Subcutaneous abdominal adipose tissue (tissue), 5 donors: ENCODE data around the gene MSL3B.
A peak's percentile ranks its signal among the peaks of the same experiment; 100 is the strongest.

Source experiments
- H3K27ac ChIP-seq: one replicate; pipeline ENCODE4 v1.7.0; 2013; ENCODE audit warnings: low read depth, mild to moderate bottlenecking, inconsistent platforms, low read length, moderate library complexity
- H3K27me3 ChIP-seq, 5 donors: one replicate each; pipeline ENCODE4 v1.7.0; 2013; ENCODE audit warnings: low read length in 5 of 5, inconsistent platforms in 1 of 5; ENCODE audit not compliant: control insufficient read depth in 5 of 5, insufficient read depth in 4 of 5
- H3K36me3 ChIP-seq, 5 donors: one replicate each; pipeline ENCODE4 v1.7.0; 2013; ENCODE audit warnings: low read length in 5 of 5; ENCODE audit not compliant: control insufficient read depth in 5 of 5, insufficient read depth in 5 of 5
- H3K4me1 ChIP-seq, 5 donors: one replicate each; pipeline ENCODE4 v1.7.0; 2013; ENCODE audit warnings: low read length in 5 of 5, mild to moderate bottlenecking in 3 of 5, moderate library complexity in 1 of 5; ENCODE audit not compliant: control insufficient read depth in 5 of 5, insufficient read depth in 5 of 5
- H3K4me3 ChIP-seq, 5 donors: one replicate each; pipeline ENCODE4 v1.7.0; 2013; ENCODE audit warnings: low read length in 5 of 5, low read depth in 1 of 5
- H3K9ac ChIP-seq, 5 donors: one replicate each; pipeline ENCODE4 v1.7.0; 2013; ENCODE audit warnings: low read length in 5 of 5, mild to moderate bottlenecking in 4 of 5, moderate library complexity in 3 of 5
- H3K9me3 ChIP-seq, 5 donors: one replicate each; pipeline ENCODE4 v1.7.0; 2013; ENCODE audit warnings: low read length in 5 of 5; ENCODE audit not compliant: control insufficient read depth in 5 of 5
- donor health status: healthy.
- donor health status: healthy.
- donor health status: healthy.
- donor health status: healthy.
- donor health status: healthy.

Gene MSL3B

DNA sequence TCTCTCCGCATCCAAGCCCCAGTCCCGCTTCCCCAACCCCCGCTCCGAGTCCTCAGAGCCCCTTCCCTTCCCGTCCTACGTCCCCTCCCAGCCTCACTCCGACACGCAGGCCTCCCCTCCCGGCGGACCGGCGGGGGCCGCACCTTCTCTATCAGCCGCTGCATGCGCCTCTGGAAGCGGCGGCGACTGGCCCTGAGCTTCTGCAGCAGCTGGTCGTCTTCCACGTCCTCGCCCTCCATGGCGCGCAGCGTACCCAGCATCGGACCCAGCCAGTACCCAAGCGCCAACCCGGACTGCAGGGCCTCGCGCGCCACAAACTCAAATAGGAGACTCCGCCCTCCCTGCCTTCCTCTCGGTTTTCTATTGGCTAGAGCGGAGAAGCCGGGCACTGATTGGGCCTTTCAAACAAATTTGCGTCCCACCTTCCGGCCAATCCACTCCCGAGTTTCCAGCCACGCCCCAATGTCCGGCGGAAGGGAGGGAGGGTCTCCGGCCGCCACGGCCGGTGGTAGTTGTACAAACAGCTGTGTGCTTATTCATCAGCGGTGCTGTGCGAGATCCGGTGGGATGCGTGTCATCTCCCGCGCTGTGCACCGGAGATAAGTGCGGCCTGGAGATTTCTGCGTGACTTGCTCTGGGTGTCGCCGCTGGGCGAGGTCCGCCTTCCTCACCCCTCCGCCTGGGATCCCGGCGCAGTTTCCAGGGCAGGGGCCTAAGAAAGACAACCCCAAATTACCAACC is 13.8 kb downstream of the MSL3B start, which contains the start of gene HJURP:
HJURP (minus strand) TSS at position 295 of the 741 bp plus-strand sequence; CDS start at position 260, 35 bp downstream.
- Histone ChIP-seq H3K9ac (peak within 1 kb of the TSS in 4 of 5 donors; percentile 69 to 80 (median 78)), H3K27ac (peak within 1 kb of the TSS; percentile 33), H3K4me3 (peak within 1 kb of the TSS; percentile 61 to 96 (median 89)), H3K4me1 (peaks cover 0 to 18% (median 14%) of the 10 kb centered on the region in 5 donors), H3K9me3 (no peaks in the 10 kb centered on the region), H3K27me3 (peaks cover 0 to 5% (median 4%) of the 10 kb centered on the region in 5 donors), H3K36me3 (no peaks in the 10 kb centered on the region)

GRCh38 chr2:233853883-233854240 is 14.3 kb downstream of the MSL3B start:
- no peaks in the 10 kb centered on the region for H3K9me3 ChIP-seq
- H3K36me3 ChIP-seq = no peaks in the 10 kb centered on the region
- no peak overlapping the region for H3K27ac ChIP-seq
- H3K4me1 ChIP-seq = peaks cover 0 to 18% (median 14%) of the 10 kb centered on the region in 5 donors
- H3K9ac ChIP-seq = peak overlapping the region in 4 of 5 donors; percentile 22 to 72 (median 68)
- H3K4me3 ChIP-seq = peak overlapping the region in 4 of 5 donors; percentile 86 to 96 (median 90)
- peaks cover 0 to 5% (median 4%) of the 10 kb centered on the region in 5 donors for H3K27me3 ChIP-seq

DNA sequence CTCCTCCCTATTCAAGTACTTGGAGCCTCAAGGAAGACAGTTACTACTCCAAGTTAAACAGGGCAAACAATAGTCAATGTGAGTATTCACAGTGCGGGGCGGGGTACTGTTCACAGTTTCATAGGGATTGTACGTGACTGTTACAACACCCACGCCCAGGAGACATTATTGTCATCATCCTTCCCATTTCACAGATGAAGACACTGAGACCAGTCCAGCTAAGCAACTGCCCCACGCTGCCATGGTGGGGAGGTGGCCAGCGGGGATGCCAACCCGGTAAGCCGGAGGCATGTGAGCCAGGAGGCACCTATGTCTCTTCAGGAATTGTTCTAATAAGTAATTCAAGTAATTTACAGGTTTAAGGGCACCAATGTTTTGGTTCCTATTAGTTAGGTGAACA is 14.8 kb downstream of the MSL3B start:
- H3K27ac ChIP-seq = no peak overlapping the region
- H3K4me3 ChIP-seq = peak overlapping the region in 1 of 5 donors; percentile 89
- H3K9ac ChIP-seq = no peak overlapping the region
- no peaks in the 10 kb centered on the region for H3K36me3 ChIP-seq
- peaks cover 0 to 5% (median 4%) of the 10 kb centered on the region in 5 donors for H3K27me3 ChIP-seq
- H3K9me3 ChIP-seq = no peaks in the 10 kb centered on the region
- H3K4me1 ChIP-seq = peaks cover 0 to 18% (median 14%) of the 10 kb centered on the region in 5 donors

GRCh38 chr2:233852056-233852455 is 16.1 kb downstream of the MSL3B start:
- H3K27ac ChIP-seq = no peak overlapping the region
- peaks cover 0 to 18% (median 14%) of the 10 kb centered on the region in 5 donors for H3K4me1 ChIP-seq
- H3K36me3 ChIP-seq = no peaks in the 10 kb centered on the region
- peaks cover 0 to 5% (median 4%) of the 10 kb centered on the region in 5 donors for H3K27me3 ChIP-seq
- no peak overlapping the region for H3K4me3 ChIP-seq
- H3K9ac ChIP-seq = no peak overlapping the region
- H3K9me3 ChIP-seq = no peaks in the 10 kb centered on the region

- no peak overlapping the region for H3K9ac ChIP-seq
- H3K36me3 ChIP-seq = no peaks in the 10 kb centered on the region
- H3K9me3 ChIP-seq = no peaks in the 10 kb centered on the region
- peaks cover 0 to 5% (median 4%) of the 10 kb centered on the region in 5 donors for H3K27me3 ChIP-seq
- H3K4me1 ChIP-seq = peaks cover 0 to 18% (median 14%) of the 10 kb centered on the region in 5 donors
- H3K27ac ChIP-seq = no peak overlapping the region
- no peak overlapping the region for H3K4me3 ChIP-seq
These were observed 17.0 kb downstream of the MSL3B start for GRCh38 chr2:233851169-233851568.

GRCh38 chr2:233850745-233851144 is 17.4 kb downstream of the MSL3B start:
- no peaks in the 10 kb centered on the region for H3K36me3 ChIP-seq
- peaks cover 0 to 5% (median 4%) of the 10 kb centered on the region in 5 donors for H3K27me3 ChIP-seq
- H3K4me3 ChIP-seq = no peak overlapping the region
- no peak overlapping the region for H3K27ac ChIP-seq
- H3K9ac ChIP-seq = no peak overlapping the region
- no peaks in the 10 kb centered on the region for H3K9me3 ChIP-seq
- peaks cover 0 to 18% (median 14%) of the 10 kb centered on the region in 5 donors for H3K4me1 ChIP-seq

DNA sequence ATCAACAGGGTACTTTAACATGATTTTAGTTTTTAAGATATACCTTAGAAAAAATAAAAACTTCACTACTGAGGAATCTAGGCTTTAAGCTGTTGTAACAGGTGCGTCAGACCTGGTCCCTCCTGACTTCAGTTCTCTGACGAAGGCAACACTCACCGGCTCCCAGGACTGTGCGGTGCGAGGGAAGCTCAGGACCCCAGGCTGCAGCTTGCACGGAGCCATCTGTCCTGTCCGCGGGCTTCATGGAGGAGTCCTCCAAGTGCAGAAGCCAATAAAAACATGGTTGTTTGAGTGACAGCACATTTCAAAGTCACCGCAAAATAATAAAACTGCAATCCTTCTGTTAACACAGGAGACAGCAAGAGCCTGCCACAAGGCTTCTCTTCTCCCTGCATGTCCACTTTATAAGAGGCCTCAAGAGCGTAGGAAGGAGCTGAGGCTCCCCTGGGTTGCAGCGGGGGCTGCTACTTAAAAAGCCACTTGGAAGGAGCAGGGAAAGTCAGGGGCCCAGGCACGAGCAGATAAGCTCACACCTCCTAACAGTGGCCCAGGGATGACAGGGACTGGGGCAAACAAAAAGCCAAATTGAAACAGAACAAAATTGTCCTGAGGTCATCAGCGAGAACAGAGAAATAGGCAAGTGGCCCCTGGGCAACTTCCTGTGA is 18.4 kb downstream of the MSL3B start:
- no peak overlapping the region for H3K4me3 ChIP-seq
- H3K4me1 ChIP-seq = peaks cover 0 to 12% (median 11%) of the 10 kb centered on the region in 5 donors
- H3K27me3 ChIP-seq = peaks cover 0 to 5% (median 4%) of the 10 kb centered on the region in 5 donors
- H3K27ac ChIP-seq = no peak overlapping the region
- no peak overlapping the region for H3K9ac ChIP-seq
- no peaks in the 10 kb centered on the region for H3K36me3 ChIP-seq
- no peaks in the 10 kb centered on the region for H3K9me3 ChIP-seq

- Histone ChIP-seq H3K27ac (no peak overlapping the region), H3K27me3 (peaks cover 0 to 3% (median under 1%) of the 10 kb centered on the region in 5 donors), H3K9me3 (no peaks in the 10 kb centered on the region), H3K36me3 (no peaks in the 10 kb centered on the region), H3K4me1 (no peaks in the 10 kb centered on the region), H3K9ac (no peak overlapping the region), H3K4me3 (no peak overlapping the region)
These were observed 19.9 kb downstream of the MSL3B start for GRCh38 chr2:233848276-233848675.

- Histone ChIP-seq H3K9me3 (no peaks in the 10 kb centered on the region), H3K9ac (no peak overlapping the region), H3K36me3 (no peaks in the 10 kb centered on the region), H3K27ac (no peak overlapping the region), H3K27me3 (no peaks in the 10 kb centered on the region), H3K4me1 (no peaks in the 10 kb centered on the region), H3K4me3 (no peak overlapping the region)
These were observed 20.8 kb downstream of the MSL3B start for GRCh38 chr2:233847248-233847898.
